ENCODE results near the gene NCEH1. TPM values are rescaled to one million over a fixed set of nuclear protein-coding genes. Genes with fewer than 3 reads are reported as not detected.

The NCEH1 gene
- polyA plus RNA-seq, 3 donors, result 8.6 to 23.9 (median 20.7) TPM

DNA sequence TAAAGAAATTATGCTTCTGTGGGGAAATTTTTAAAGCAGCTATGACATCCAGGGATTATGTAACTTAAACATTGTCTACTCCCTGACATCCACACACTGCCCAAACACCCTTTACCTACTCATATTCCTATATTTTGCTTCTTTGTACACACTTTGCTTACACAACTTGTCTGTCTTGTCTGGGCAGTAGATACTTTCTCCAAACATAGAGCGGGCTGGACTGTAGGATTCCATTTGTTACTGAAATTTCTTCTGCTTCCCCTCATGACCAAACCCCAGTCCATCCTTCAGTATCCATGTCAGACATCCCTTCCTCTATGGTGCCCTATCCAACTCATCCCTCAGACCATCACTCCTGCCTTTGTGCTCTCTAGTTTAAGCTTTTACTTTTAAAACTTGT lies 19.9 kb downstream of the NCEH1 start:
- Mint-ChIP-seq H3K4me1 (peaks cover 43% of the 10 kb centered on the region), H3K4me3 (no peak overlapping the region), H3K36me3 (no peaks in the 10 kb centered on the region), H3K27me3 (ENCODE audit: low read depth in 3 of 3) (no peaks in the 10 kb centered on the region), H3K27ac (no peak overlapping the region), H3K9me3 (peaks cover 0 to 3% (median 0%) of the 10 kb centered on the region in 7 donors)
- Histone ChIP-seq H3K79me2 (ENCODE audit: insufficient read depth, low read length) (peaks cover 59% of the 10 kb centered on the region), H2AFZ (ENCODE audit: insufficient read depth, low read depth, low read length, poor library complexity, severe bottlenecking) (no peak overlapping the region), H3K9me3 (replicated peaks in 1 of 2; ENCODE audit: control insufficient read depth in 1 of 2, insufficient read depth in 1 of 2, low read length in 2 of 2) (no peaks in the 10 kb centered on the region), H3K36me3 (replicated peaks in 1 of 2; ENCODE audit: control insufficient read depth in 1 of 2, insufficient read depth in 2 of 2, low read length in 2 of 2) (no peaks in the 10 kb centered on the region), H3K4me3 (replicated peaks in 1 of 3; ENCODE audit: low read depth in 2 of 3, low read length in 3 of 3) (no peak overlapping the region), H3K4me1 (ENCODE audit: control insufficient read depth in 1 of 2, insufficient read depth in 2 of 2, low read length in 2 of 2) (peaks cover 23 to 32% of the 10 kb centered on the region in 2 donors), H3K27ac (ENCODE audit: low read depth in 1 of 2, low read length in 2 of 2) (no peak overlapping the region), H4K20me1 (ENCODE audit: insufficient read depth, low read length) (peaks cover 13% of the 10 kb centered on the region), H3K9ac (ENCODE audit: insufficient read depth, low read length, poor library complexity, severe bottlenecking) (no peak overlapping the region), H3K4me2 (replicated peaks; ENCODE audit: extremely low read depth, low read length, poor library complexity, severe bottlenecking) (no peak overlapping the region), H3K27me3 (ENCODE audit: control insufficient read depth in 2 of 2, insufficient read depth in 2 of 2, low read length in 2 of 2) (no peaks in the 10 kb centered on the region)
- TF ChIP-seq, protein P1, sequence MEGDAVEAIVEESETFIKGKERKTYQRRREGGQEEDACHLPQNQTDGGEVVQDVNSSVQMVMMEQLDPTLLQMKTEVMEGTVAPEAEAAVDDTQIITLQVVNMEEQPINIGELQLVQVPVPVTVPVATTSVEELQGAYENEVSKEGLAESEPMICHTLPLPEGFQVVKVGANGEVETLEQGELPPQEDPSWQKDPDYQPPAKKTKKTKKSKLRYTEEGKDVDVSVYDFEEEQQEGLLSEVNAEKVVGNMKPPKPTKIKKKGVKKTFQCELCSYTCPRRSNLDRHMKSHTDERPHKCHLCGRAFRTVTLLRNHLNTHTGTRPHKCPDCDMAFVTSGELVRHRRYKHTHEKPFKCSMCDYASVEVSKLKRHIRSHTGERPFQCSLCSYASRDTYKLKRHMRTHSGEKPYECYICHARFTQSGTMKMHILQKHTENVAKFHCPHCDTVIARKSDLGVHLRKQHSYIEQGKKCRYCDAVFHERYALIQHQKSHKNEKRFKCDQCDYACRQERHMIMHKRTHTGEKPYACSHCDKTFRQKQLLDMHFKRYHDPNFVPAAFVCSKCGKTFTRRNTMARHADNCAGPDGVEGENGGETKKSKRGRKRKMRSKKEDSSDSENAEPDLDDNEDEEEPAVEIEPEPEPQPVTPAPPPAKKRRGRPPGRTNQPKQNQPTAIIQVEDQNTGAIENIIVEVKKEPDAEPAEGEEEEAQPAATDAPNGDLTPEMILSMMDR (IDR thresholded peaks at IDR 0.05), result no peak
- WGBS (ENCODE audit: insufficient coverage), result 100% methylated on average over 1 of the region's 1 CpG
- intact Hi-C loops (cut with micrococcal nuclease), result no loop called here
- no peak for DNase-seq

GRCh38 chr3:172688588-172688987 lies 22.3 kb downstream of the NCEH1 start:
- peaks cover 0 to 3% (median 0%) of the 10 kb centered on the region in 7 donors for H3K9me3 Mint-ChIP-seq
- Histone ChIP-seq H3K4me2 (replicated peaks; ENCODE audit: extremely low read depth, low read length, poor library complexity, severe bottlenecking) (no peak overlapping the region), H3K27ac (ENCODE audit: low read depth in 1 of 2, low read length in 2 of 2) (no peak overlapping the region), H3K79me2 (ENCODE audit: insufficient read depth, low read length) (peaks cover 55% of the 10 kb centered on the region), H3K4me1 (ENCODE audit: control insufficient read depth in 1 of 2, insufficient read depth in 2 of 2, low read length in 2 of 2) (peaks cover 12 to 16% of the 10 kb centered on the region in 2 donors), H3K27me3 (ENCODE audit: control insufficient read depth in 2 of 2, insufficient read depth in 2 of 2, low read length in 2 of 2) (no peaks in the 10 kb centered on the region), H4K20me1 (ENCODE audit: insufficient read depth, low read length) (peaks cover 24% of the 10 kb centered on the region), H3K9ac (ENCODE audit: insufficient read depth, low read length, poor library complexity, severe bottlenecking) (no peak overlapping the region), H3K4me3 (replicated peaks in 1 of 3; ENCODE audit: low read depth in 2 of 3, low read length in 3 of 3) (no peak overlapping the region), H2AFZ (ENCODE audit: insufficient read depth, low read depth, low read length, poor library complexity, severe bottlenecking) (no peak overlapping the region), H3K9me3 (replicated peaks in 1 of 2; ENCODE audit: control insufficient read depth in 1 of 2, insufficient read depth in 1 of 2, low read length in 2 of 2) (no peaks in the 10 kb centered on the region), H3K36me3 (replicated peaks in 1 of 2; ENCODE audit: control insufficient read depth in 1 of 2, insufficient read depth in 2 of 2, low read length in 2 of 2) (no peaks in the 10 kb centered on the region)
- TF ChIP-seq, protein P1 (IDR thresholded peaks at IDR 0.05), result no peak
- 85% methylated on average over 4 of the region's 4 CpGs for WGBS (ENCODE audit: insufficient coverage)
- intact Hi-C loops (cut with micrococcal nuclease), result no loop called here
- H3K27ac Mint-ChIP-seq, result peak overlapping the region in 1 of 7 donors; percentile 21
- peaks cover 0 to 4% of the 10 kb centered on the region in 2 donors for H3K36me3 Mint-ChIP-seq
- H3K27me3 Mint-ChIP-seq (ENCODE audit: low read depth in 3 of 3), result no peaks in the 10 kb centered on the region
- H3K4me1 Mint-ChIP-seq, result peaks cover 31% of the 10 kb centered on the region
- DNase-seq, result no peak
- no peak overlapping the region for H3K4me3 Mint-ChIP-seq

All from CD14-positive monocyte (primary cell).